Tibial nerve (tissue), 4 donors: ENCODE data around the gene KCNK2. TPM values are rescaled to one million over a fixed set of nuclear protein-coding genes. Genes with fewer than 3 reads are reported as not detected.

Experiments
- DNase-seq, 2 donors: peaks; one replicate each; pipeline ENCODE4 v3.0.0-alpha.2; 2019; ENCODE audit warnings: low spot score in 2 of 2
- H3K27ac ChIP-seq, 4 donors: fragments of 200-600 bp; sonication (generic) in 3 of 4; one replicate each; pipeline ENCODE4 v1.5.1; 2017 to 2019; ENCODE audit warnings: mild to moderate bottlenecking in 1 of 4
- H3K27me3 ChIP-seq, 2 donors: fragments of 200-600 bp; sonication (generic) in 1 of 2; one replicate each; pipeline versions ENCODE4 v1.5.1 to v1.6.0; 2017 to 2019
- H3K36me3 ChIP-seq, 3 donors: fragments of 200-600 bp; sonication (generic); one replicate each; pipeline ENCODE4 v1.5.1; 2018 to 2019
- H3K4me1 ChIP-seq, 4 donors: fragments of 200-600 bp; sonication (generic) in 3 of 4; one replicate each; pipeline ENCODE4 v1.5.1; 2017 to 2019
- H3K4me3 ChIP-seq, 4 donors: fragments of 200-600 bp; sonication (generic) in 3 of 4; one replicate each; pipeline ENCODE4 v1.5.1; 2017 to 2019; ENCODE audit warnings: mild to moderate bottlenecking in 1 of 4, moderate library complexity in 1 of 4
- H3K9me3 ChIP-seq, 4 donors: fragments of 200-600 bp; sonication (generic) in 3 of 4; one replicate each; pipeline ENCODE4 v1.5.1; 2017 to 2019
- CTCF ChIP-seq, 5 experiments: fragments of 200-600 bp in 3 of 5; fragments of 450-650 bp in 2 of 5; sonication (generic) in 3 of 5; IDR thresholded peaks; one replicate each; pipeline ENCODE4 v1.5.1; 2016 to 2019; ENCODE audit warnings: antibody characterized with exemption in 5 of 5, mild to moderate bottlenecking in 3 of 5, moderate library complexity in 2 of 5
- EP300 ChIP-seq, 2 donors: sonication (generic); formaldehyde crosslinking; IDR thresholded peaks; one replicate each; pipeline ENCODE4 v1.6.1; 2017; ENCODE audit warnings: antibody characterized with exemption in 2 of 2, mild to moderate bottlenecking in 1 of 2
- POLR2A ChIP-seq, 2 donors: fragments of 450-650 bp; IDR thresholded peaks; one replicate each; pipeline ENCODE4 v1.6.1; 2017; ENCODE audit warnings: antibody characterized with exemption in 2 of 2, mild to moderate bottlenecking in 2 of 2, moderate library complexity in 2 of 2
- WGBS, 2 donors: methylation state at CpG; one replicate each; pipeline ENCODE4 v1.1.5; 2018; 5-methylcytosine and 5-hydroxymethylcytosine counted together
- total RNA-seq, 4 donors: library from RNA; depleted of rRNA; stranded (reverse); fragments of >200 nt; gene quantifications; one replicate each; pipeline ENCODE4 v1.1.0, GENCODE V29; 2016

Gene KCNK2
- total RNA-seq, 4 donors from 2014 or later = 9.4 to 13.7 (median 12.2) TPM

DNA sequence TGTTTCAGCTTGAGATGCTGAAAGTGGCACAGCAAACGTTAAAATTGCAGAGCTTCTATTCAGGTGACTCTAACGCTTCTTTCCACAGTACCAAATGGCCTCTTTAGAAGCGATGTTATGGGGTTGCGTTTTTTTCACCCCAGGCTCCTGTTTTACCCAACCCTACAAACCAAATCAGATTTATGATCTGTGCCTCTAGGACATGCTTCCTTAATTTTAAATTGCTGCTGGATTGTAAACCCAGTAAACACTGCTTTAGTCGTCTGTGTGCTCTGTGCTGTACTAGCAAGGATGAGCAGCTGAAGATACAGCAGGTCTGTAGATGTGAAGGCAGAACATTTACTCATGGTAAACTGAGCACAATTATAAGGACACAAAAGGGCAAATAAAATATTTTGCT, 13.0 kb downstream of the KCNK2 start:
- Histone ChIP-seq H3K4me3 (no peak overlapping the region), H3K4me1 (no peaks in the 10 kb centered on the region), H3K9me3 (no peaks in the 10 kb centered on the region), H3K27ac (no peak overlapping the region), H3K27me3 (no peaks in the 10 kb centered on the region), H3K36me3 (no peaks in the 10 kb centered on the region)
- TF ChIP-seq CTCF (IDR thresholded peaks at IDR 0.05) (no peak), EP300 (IDR thresholded peaks at IDR 0.05) (no peak), POLR2A (IDR thresholded peaks at IDR 0.05) (no peak)
- WGBS, 2 donors = 64 to 65% methylated on average over 5 of the region's 5 CpGs
- DNase-seq = no peak

- Histone ChIP-seq H3K27ac (no peak overlapping the region), H3K4me1 (no peaks in the 10 kb centered on the region), H3K36me3 (no peaks in the 10 kb centered on the region), H3K4me3 (no peak overlapping the region), H3K9me3 (peaks cover 0 to 2% (median under 1%) of the 10 kb centered on the region in 4 donors), H3K27me3 (no peaks in the 10 kb centered on the region)
- 61 to 80% methylated on average over 3 of the region's 3 CpGs for WGBS, 2 donors
- TF ChIP-seq CTCF (IDR thresholded peaks at IDR 0.05) = no peak
- no peak for TF ChIP-seq POLR2A (IDR thresholded peaks at IDR 0.05)
- TF ChIP-seq EP300 (IDR thresholded peaks at IDR 0.05) = no peak
- no peak for DNase-seq
Observed at GRCh38 chr1:215101511-215101910, 19.0 kb downstream of the KCNK2 start.

DNA sequence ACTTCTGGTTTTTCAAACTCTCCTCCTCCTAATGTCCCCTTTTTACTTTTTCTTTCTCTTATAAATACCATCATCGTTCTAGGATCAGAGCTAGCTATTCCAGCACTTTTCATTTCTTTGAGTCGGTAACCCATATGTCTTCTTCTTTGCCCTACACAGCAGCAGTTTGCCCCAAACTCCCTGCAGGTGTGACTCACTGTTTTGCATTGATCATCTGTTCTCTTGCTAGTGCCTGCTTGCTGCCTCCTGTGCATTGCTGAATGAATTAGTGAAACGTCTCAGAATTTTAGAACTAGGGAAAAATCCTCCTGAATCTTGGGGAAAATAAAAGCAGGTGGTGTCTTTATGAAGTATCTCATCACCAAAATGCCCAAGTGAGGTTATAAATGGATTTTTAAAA, 21.7 kb downstream of the KCNK2 start:
- 43 to 59% methylated on average over 3 of the region's 3 CpGs for WGBS, 2 donors
- Histone ChIP-seq H3K4me1 (no peaks in the 10 kb centered on the region), H3K36me3 (no peaks in the 10 kb centered on the region), H3K27me3 (no peaks in the 10 kb centered on the region), H3K9me3 (peaks cover 0 to 13% (median 4%) of the 10 kb centered on the region in 4 donors), H3K27ac (no peak overlapping the region), H3K4me3 (no peak overlapping the region)
- TF ChIP-seq POLR2A (IDR thresholded peaks at IDR 0.05) (no peak), EP300 (IDR thresholded peaks at IDR 0.05) (no peak), CTCF (IDR thresholded peaks at IDR 0.05) (no peak)
- DNase-seq = no peak

DNA sequence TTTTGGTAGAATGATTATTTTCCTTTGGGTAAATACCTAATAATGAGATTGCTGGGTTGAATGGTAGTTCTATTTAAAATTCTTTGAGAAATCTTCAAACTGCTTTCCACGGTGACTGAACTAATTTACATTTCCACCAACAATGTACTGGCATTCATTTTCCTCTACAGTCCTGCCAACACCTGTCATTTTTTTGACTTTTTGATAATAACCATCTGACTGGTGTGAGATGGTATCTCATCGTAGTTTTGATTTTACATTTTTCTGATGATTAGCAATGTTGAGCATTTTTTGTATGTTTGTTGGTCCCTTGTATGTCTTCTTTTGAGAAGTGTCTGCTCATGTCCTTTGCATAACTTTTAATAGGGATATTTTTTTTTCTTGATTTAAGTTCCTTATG, 23.5 kb downstream of the KCNK2 start:
- WGBS, 2 donors = 94 to 96% methylated on average over 2 of the region's 2 CpGs

GRCh38 chr1:215109171-215109570, 26.6 kb downstream of the KCNK2 start:
- TF ChIP-seq POLR2A (IDR thresholded peaks at IDR 0.05) (no peak), CTCF (IDR thresholded peaks at IDR 0.05) (no peak), EP300 (IDR thresholded peaks at IDR 0.05) (no peak)
- no peaks in the 10 kb centered on the region for H3K4me1 ChIP-seq
- peaks cover 0 to 13% (median 4%) of the 10 kb centered on the region in 4 donors for H3K9me3 ChIP-seq
- no peak overlapping the region for H3K4me3 ChIP-seq
- H3K27ac ChIP-seq = no peak overlapping the region
- 81 to 82% methylated on average over 5 of the region's 5 CpGs for WGBS, 2 donors
- H3K27me3 ChIP-seq = no peaks in the 10 kb centered on the region
- no peaks in the 10 kb centered on the region for H3K36me3 ChIP-seq
- no peak for DNase-seq

More for the DNA sequence above, 23.5 kb downstream of the KCNK2 start:
- no peak for TF ChIP-seq CTCF (IDR thresholded peaks at IDR 0.05)
- no peak for TF ChIP-seq POLR2A (IDR thresholded peaks at IDR 0.05)
- TF ChIP-seq EP300 (IDR thresholded peaks at IDR 0.05) = no peak
- H3K36me3 ChIP-seq = no peaks in the 10 kb centered on the region
- peaks cover 0 to 13% (median 4%) of the 10 kb centered on the region in 4 donors for H3K9me3 ChIP-seq
- no peaks in the 10 kb centered on the region for H3K27me3 ChIP-seq
- no peak overlapping the region for H3K27ac ChIP-seq
- H3K4me1 ChIP-seq = no peaks in the 10 kb centered on the region
- DNase-seq = no peak
- H3K4me3 ChIP-seq = no peak overlapping the region
